ELR (cell line): ENCODE results near the gene PELI3.
"Not testable (repeated sequence)": the region's sequence is repeated elsewhere in the genome, so short reads cannot be mapped to it uniquely, and the experiment has no call there.

Source experiments
- DNase-seq: peaks from one replicate; pipeline ENCODE4 v3.0.0-alpha.2; 2015; ENCODE audit warnings: low read depth

PELI3 gene

GRCh38 chr11:66448523-66448922 is 18.2 kb upstream of the PELI3 start:
- DNase-seq: no peak

- no peak for DNase-seq
These were observed 16.1 kb upstream of the PELI3 start for GRCh38 chr11:66450560-66450959.

DNA sequence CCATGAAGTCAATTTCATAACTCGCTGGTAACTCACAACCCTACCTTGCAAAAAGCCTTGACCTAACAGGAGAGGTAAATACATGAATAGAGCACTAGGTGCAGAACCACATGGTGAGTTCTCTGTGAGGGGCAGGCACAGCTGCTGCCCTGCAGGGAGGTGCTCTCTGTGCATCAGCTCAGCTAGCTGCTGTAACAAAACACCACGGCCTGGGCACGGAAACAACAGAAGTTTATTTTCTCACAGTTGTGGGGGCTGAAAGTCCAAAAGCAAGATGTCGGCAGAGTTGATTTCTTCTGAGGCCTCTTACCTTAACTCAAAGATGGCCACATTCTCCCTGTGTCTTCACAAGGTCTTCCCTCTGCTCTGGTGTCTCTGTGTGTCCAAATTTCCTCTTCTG is 15.0 kb upstream of the PELI3 start:
- no peak for DNase-seq

- peak; percentile 16 for DNase-seq
These were observed 12.5 kb upstream of the PELI3 start for GRCh38 chr11:66454247-66454646.

GRCh38 chr11:66454828-66455227 is 11.9 kb upstream of the PELI3 start:
- DNase-seq: no peak

- DNase-seq: no peak
These were observed 8.9 kb upstream of the PELI3 start for GRCh38 chr11:66457826-66458225.

GRCh38 chr11:66459138-66459778 is 7.4 kb upstream of the PELI3 start:
- DNase-seq: no peak

DNA sequence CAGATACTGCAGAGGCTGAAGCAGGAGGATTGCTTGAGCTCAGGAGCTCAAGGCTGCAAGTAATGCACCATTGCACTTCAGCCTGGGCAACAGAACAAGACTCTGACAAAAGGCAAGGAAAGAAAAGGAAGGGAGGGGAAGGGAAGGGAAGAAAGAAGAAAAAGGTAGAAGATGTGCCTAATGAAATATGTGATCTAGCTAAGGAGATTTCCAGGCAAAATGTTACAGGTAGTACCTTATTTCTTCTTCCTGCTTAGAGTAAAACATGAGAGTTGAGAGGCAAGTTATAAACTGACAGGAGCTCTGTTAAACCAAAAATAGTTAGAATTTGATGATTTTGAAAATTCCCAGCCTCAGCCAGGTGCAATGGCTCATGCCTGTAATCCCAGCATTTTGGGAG is 4.7 kb upstream of the PELI3 start:
- no peak for DNase-seq

DNA sequence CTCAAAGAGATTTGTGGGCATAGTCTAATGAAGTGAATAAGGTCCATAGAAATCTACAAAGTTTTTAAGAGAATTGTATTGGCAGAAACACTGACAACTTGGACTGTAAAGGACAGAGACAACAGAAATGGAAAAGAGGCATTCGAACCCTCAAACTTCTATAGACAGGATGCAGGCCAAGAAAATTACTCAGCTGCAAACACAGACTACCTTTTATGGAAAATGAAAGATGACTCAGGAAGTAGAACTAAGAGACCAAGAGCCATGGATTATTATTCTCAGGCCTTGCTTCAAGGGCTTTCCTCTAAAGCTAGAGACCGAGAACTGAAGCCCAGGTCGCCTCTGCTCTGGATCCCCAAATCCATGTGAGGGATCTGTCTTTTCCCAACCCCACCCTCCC is 3.8 kb upstream of the PELI3 start:
- peak; percentile 25 for DNase-seq

DNA sequence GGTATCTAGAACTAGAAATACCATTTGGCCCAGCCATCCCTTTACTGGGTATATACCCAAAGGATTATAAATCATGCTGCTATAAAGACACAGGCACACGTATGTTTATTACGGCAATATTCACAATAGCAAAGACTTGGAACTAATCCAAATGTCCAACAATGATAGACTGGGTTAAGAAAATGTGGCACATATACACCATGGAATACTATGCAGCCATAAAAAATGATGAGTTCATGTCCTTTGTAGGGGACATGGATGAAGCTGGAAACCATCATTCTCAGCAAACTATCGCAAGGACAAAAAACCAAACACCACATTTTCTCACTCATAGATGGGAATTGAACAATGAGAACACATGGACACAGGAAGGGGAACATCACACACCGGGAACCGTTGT is 2.6 kb upstream of the PELI3 start:
- DNase-seq: not testable (repeated sequence)

DNA sequence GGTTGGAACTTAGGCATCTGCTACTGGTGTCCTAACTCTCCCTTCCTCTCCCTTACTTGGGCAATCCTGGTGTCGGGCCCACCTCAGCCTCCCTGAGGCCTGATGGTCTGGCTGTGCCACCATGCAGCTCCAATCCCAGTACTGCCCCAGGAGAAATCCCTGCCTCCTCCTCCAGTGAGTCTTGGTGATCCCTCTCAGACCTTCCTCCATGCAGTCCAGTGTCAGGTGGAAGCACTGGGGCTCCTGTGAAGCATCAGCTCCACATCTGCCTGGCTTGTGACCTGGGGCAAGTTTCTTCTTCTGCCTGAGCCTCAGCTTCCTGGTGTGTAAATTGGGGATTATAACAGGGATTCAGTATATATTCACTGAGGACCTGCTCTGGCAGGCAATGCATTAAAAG is 1.8 kb upstream of the PELI3 start:
- DNase-seq: no peak

- DNase-seq: no peak
These were observed 1.1 kb upstream of the PELI3 start for GRCh38 chr11:66465373-66466224.

- peak; percentile 58 for DNase-seq
These were observed 442 bp downstream of the PELI3 start for GRCh38 chr11:66467034-66467659.

- DNase-seq: no peak
These were observed 1.1 kb downstream of the PELI3 start for GRCh38 chr11:66467756-66468155.

- DNase-seq: no peak
These were observed 2.0 kb downstream of the PELI3 start for GRCh38 chr11:66468691-66469090.

- no peak for DNase-seq
These were observed 2.7 kb downstream of the PELI3 start for GRCh38 chr11:66469441-66469840.

DNA sequence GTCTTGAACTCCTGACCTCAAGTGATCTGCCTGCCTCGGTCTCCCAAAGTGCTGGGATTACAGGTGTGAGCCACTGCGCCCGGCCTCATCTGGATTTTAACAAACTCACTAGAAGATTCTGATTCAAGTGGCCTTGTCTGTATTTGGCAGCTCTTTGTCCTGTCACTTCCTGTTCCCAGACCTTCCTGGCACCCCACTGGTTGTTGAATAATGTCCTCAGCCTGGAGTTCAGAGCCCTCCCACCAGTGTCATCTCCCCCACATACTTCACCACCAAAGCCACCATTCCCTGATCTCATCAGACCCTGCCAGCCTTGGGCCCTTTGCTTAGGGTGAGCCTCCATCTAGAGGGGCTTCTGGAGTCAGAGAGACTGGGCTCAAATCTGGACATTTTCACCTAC is 3.3 kb downstream of the PELI3 start:
- DNase-seq: no peak

DNA sequence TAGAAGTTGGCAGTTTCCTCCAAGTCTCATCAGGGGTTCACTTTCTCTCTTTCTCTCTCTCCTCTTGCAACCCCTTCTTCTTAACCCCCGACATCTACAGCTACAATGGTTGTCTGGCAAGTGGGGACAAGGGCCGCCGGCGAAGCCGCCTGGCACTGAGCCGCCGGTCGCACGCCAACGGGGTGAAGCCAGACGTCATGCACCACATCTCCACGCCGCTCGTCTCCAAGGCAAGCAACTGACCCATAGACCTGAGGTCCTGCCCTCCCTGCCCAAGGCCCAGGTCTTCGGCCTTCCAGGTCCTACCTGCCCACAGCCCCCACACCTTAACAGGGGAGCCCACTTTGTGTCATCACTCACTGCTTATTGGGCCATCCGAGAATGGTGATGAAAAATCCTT is 4.4 kb downstream of the PELI3 start:
- no peak for DNase-seq

GRCh38 chr11:66472054-66472453 is 5.3 kb downstream of the PELI3 start:
- DNase-seq: no peak

DNA sequence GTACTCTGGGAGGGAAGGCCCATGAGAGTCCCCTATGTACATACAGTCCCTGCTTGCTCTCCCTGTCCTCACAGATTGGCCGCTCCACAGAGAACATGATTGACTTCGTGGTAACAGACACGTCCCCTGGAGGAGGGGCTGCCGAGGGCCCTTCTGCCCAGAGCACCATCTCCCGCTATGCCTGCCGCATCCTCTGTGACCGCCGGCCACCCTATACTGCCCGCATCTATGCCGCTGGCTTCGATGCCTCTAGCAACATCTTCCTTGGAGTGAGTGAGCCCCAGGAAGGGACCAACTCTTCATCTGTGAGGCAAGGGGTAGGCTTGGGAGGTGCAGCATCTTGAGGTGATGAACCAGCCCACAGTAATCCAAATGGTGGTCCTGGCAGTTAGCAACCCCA is 6.5 kb downstream of the PELI3 start:
- no peak for DNase-seq

- no peak for DNase-seq
These were observed 7.2 kb downstream of the PELI3 start for GRCh38 chr11:66473608-66474515.
